Measurements from ENCODE around the gene HSD11B1L. TPM values are rescaled to one million over a fixed set of nuclear protein-coding genes. Genes with fewer than 3 reads are reported as not detected.

HSD11B1L gene
- total and polyA plus RNA-seq, 2 donors (not counting 1 experiment from before 2014, with no cell fraction given) = 1.8 to 4.6 TPM

DNA sequence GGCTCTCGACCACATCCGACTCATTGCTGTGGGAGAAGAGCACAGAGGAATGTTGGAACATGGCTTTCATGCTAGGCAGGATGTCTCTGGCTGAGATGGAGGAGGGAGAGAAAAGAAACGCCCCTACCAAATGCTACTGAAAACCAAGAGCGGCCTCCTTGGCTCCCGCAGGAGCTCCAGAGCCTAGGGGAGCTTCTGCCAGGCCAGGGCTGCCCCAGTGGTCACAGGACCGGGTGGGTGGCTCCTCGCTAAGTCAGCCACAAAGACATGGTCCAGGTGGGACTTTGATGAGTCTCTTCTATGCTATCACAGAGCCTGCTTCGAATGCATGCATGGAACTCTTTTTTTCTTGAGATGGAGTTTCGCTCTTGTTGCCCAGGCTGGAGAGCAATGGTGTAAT is 32.4 kb downstream of the HSD11B1L start:
- ATAC-seq (ENCODE audit: low read depth) = no peak
- no peaks in the 10 kb centered on the region for H3K9me3 Mint-ChIP-seq (ENCODE audit: insufficient read depth)

DNA sequence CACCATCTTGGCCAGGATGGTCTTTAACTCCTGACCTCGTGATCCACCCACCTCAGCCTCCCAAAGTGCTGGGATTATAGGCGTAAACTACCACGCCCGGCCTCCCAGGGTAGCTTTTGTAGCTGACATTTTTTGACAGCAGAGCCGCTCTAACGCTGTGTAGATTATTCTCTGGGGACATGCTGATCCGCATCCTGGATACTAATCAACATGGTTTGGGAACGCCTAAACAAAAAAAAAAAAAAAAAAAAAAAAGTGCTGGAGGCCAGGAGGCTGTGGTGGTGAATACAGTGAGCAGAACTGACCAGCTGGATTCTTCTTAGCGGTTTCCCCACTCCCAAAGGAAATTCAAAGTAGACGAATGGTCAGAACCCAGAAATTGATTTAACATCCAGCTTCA is 34.0 kb downstream of the HSD11B1L start:
- DNase-seq = no peak
- Histone ChIP-seq H4K20me1 (ENCODE audit: control insufficient read depth, insufficient read depth, low read length, poor library complexity, severe bottlenecking) (peaks cover 47% of the 10 kb centered on the region), H3K9me3 (ENCODE audit: control extremely low read depth in 1 of 3, control insufficient read depth in 2 of 3, insufficient read depth in 1 of 3, low read length in 2 of 3) (no peaks in the 10 kb centered on the region), H2AFZ (ENCODE audit: insufficient read depth, low read depth, low read length, poor library complexity, severe bottlenecking) (no peak overlapping the region), H3K4me3 (ENCODE audit: control extremely low read depth in 1 of 5, extremely low read depth in 1 of 5, insufficient read depth in 1 of 5, low read depth in 2 of 5, low read length in 4 of 5) (no peak overlapping the region), H3K4me1 (ENCODE audit: control insufficient read depth in 2 of 2, insufficient read depth in 2 of 2, low read length in 2 of 2) (peaks cover 12 to 18% of the 10 kb centered on the region in 2 donors), H3K36me3 (replicated peaks in 1 of 2; ENCODE audit: control extremely low read depth in 1 of 2, control insufficient read depth in 1 of 2, extremely low read depth in 1 of 2, insufficient read depth in 2 of 2, low read length in 1 of 2) (peaks cover 0 to 39% of the 10 kb centered on the region in 2 experiments), H3K79me2 (ENCODE audit: control insufficient read depth, insufficient read depth, low read length) (peaks cover 47% of the 10 kb centered on the region), H3K4me2 (replicated peaks; ENCODE audit: low read depth, low read length, poor library complexity, severe bottlenecking) (no peak overlapping the region), H3K27me3 (replicated peaks in 1 of 4; ENCODE audit: control extremely low read depth in 1 of 4, control insufficient read depth in 3 of 4, insufficient read depth in 4 of 4, low read length in 3 of 4) (no peaks in the 10 kb centered on the region), H3K9ac (ENCODE audit: low read length) (no peak overlapping the region), H3K27ac (ENCODE audit: low read length in 2 of 2) (no peak overlapping the region)
- intact Hi-C loops (cut with micrococcal nuclease) = no loop called here
- no peak overlapping the region for H3K4me3 Mint-ChIP-seq
- TF ChIP-seq, protein P1, sequence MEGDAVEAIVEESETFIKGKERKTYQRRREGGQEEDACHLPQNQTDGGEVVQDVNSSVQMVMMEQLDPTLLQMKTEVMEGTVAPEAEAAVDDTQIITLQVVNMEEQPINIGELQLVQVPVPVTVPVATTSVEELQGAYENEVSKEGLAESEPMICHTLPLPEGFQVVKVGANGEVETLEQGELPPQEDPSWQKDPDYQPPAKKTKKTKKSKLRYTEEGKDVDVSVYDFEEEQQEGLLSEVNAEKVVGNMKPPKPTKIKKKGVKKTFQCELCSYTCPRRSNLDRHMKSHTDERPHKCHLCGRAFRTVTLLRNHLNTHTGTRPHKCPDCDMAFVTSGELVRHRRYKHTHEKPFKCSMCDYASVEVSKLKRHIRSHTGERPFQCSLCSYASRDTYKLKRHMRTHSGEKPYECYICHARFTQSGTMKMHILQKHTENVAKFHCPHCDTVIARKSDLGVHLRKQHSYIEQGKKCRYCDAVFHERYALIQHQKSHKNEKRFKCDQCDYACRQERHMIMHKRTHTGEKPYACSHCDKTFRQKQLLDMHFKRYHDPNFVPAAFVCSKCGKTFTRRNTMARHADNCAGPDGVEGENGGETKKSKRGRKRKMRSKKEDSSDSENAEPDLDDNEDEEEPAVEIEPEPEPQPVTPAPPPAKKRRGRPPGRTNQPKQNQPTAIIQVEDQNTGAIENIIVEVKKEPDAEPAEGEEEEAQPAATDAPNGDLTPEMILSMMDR (IDR thresholded peaks at IDR 0.05) = no peak
- no peak for TF ChIP-seq EZH2 (IDR thresholded peaks at IDR 0.05; ENCODE audit: borderline replicate concordance, insufficient read depth, low read depth, low read length, poor library complexity, severe bottlenecking)
- peaks cover 23% of the 10 kb centered on the region for H3K4me1 Mint-ChIP-seq
- WGBS (ENCODE audit: insufficient coverage) = 100% methylated on average over 6 of the region's 10 CpGs
- no peak overlapping the region for H3K27ac Mint-ChIP-seq
- no peaks in the 10 kb centered on the region for H3K9me3 Mint-ChIP-seq (ENCODE audit: insufficient read depth)
- no peaks in the 10 kb centered on the region for H3K27me3 Mint-ChIP-seq
- POLR2A ChIA-PET = interaction anchor here (0.6 to 0.7 kb wide), 4 partner anchors 32 to 1687 kb away, joined by 4 to 7 read pairs (median 4); no protein-coding TSS in a partner anchor
- CTCF ChIA-PET = interaction anchor here (0.7 kb wide), 1 partner anchor 24 kb away, joined by 3 read pairs; no protein-coding TSS in a partner anchor
- no peak for ATAC-seq (ENCODE audit: low read depth)

More for the DNA sequence above, 32.4 kb downstream of the HSD11B1L start:
- Histone ChIP-seq H3K79me2 (ENCODE audit: control insufficient read depth, insufficient read depth, low read length) (peaks cover 32% of the 10 kb centered on the region), H3K27me3 (replicated peaks in 1 of 4; ENCODE audit: control extremely low read depth in 1 of 4, control insufficient read depth in 3 of 4, insufficient read depth in 4 of 4, low read length in 3 of 4) (no peaks in the 10 kb centered on the region), H2AFZ (ENCODE audit: insufficient read depth, low read depth, low read length, poor library complexity, severe bottlenecking) (no peak overlapping the region), H3K4me2 (replicated peaks; ENCODE audit: low read depth, low read length, poor library complexity, severe bottlenecking) (no peak overlapping the region), H3K4me1 (ENCODE audit: control insufficient read depth in 2 of 2, insufficient read depth in 2 of 2, low read length in 2 of 2) (peaks cover 0 to 5% of the 10 kb centered on the region in 2 donors), H3K9me3 (ENCODE audit: control extremely low read depth in 1 of 3, control insufficient read depth in 2 of 3, insufficient read depth in 1 of 3, low read length in 2 of 3) (no peaks in the 10 kb centered on the region), H3K27ac (ENCODE audit: low read length in 2 of 2) (no peak overlapping the region), H3K4me3 (ENCODE audit: control extremely low read depth in 1 of 5, extremely low read depth in 1 of 5, insufficient read depth in 1 of 5, low read depth in 2 of 5, low read length in 4 of 5) (no peak overlapping the region), H3K36me3 (replicated peaks in 1 of 2; ENCODE audit: control extremely low read depth in 1 of 2, control insufficient read depth in 1 of 2, extremely low read depth in 1 of 2, insufficient read depth in 2 of 2, low read length in 1 of 2) (peaks cover 0 to 39% of the 10 kb centered on the region in 2 experiments), H4K20me1 (ENCODE audit: control insufficient read depth, insufficient read depth, low read length, poor library complexity, severe bottlenecking) (peaks cover 36% of the 10 kb centered on the region), H3K9ac (ENCODE audit: low read length) (no peak overlapping the region)
- H3K27ac Mint-ChIP-seq = no peak overlapping the region
- TF ChIP-seq EZH2 (IDR thresholded peaks at IDR 0.05; ENCODE audit: borderline replicate concordance, insufficient read depth, low read depth, low read length, poor library complexity, severe bottlenecking) = no peak
- TF ChIP-seq, protein P1 (IDR thresholded peaks at IDR 0.05) = no peak
- CTCF ChIA-PET = interaction anchor here (1.2 kb wide), 1 partner anchor 7 kb away, joined by 3 read pairs; the partner anchor contains the start of gene CATSPERD
- peaks cover 13% of the 10 kb centered on the region for H3K4me1 Mint-ChIP-seq
- intact Hi-C loops (cut with micrococcal nuclease) = no loop called here
- H3K27me3 Mint-ChIP-seq = no peaks in the 10 kb centered on the region
- no peak overlapping the region for H3K4me3 Mint-ChIP-seq
- POLR2A ChIA-PET = no interaction called here
- 98% methylated on average over 6 of the region's 9 CpGs for WGBS (ENCODE audit: insufficient coverage)
- DNase-seq = no peak
